Keratinocyte (primary cell): Measurements from ENCODE around the gene TOX2.

Experiments used
- EZH2 ChIP-seq: IDR thresholded peaks from one replicate; pipeline ENCODE4 v1.6.1; 2012; ENCODE audit warnings: inconsistent platforms, mild to moderate bottlenecking, low read length, moderate library complexity
- TF ChIP-seq, protein P1 (sequence below), 3 experiments: IDR thresholded peaks in 1 of 3; conservative IDR thresholded peaks in 1 of 3; optimal IDR thresholded peaks in 1 of 3; 2 replicates in 2 of 3; 3 replicates in 1 of 3; pipeline versions ENCODE3 to v1.5.1; 2011; ENCODE audit warnings: low read length in 3 of 3, mild to moderate bottlenecking in 3 of 3, moderate library complexity in 2 of 3, control low read depth in 1 of 3, inconsistent platforms in 1 of 3; ENCODE audit not compliant: insufficient read depth in 2 of 3; ENCODE audit errors: extremely low read depth in 1 of 3

GRCh38 chr20:43917380-43917779, 2.7 kb downstream of the TOX2 start:
- TF ChIP-seq, protein P1, sequence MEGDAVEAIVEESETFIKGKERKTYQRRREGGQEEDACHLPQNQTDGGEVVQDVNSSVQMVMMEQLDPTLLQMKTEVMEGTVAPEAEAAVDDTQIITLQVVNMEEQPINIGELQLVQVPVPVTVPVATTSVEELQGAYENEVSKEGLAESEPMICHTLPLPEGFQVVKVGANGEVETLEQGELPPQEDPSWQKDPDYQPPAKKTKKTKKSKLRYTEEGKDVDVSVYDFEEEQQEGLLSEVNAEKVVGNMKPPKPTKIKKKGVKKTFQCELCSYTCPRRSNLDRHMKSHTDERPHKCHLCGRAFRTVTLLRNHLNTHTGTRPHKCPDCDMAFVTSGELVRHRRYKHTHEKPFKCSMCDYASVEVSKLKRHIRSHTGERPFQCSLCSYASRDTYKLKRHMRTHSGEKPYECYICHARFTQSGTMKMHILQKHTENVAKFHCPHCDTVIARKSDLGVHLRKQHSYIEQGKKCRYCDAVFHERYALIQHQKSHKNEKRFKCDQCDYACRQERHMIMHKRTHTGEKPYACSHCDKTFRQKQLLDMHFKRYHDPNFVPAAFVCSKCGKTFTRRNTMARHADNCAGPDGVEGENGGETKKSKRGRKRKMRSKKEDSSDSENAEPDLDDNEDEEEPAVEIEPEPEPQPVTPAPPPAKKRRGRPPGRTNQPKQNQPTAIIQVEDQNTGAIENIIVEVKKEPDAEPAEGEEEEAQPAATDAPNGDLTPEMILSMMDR (optimal IDR thresholded peaks at IDR 0.05 in 1 of 3, IDR thresholded peaks at IDR 0.05 in 1 of 3, conservative IDR thresholded peaks at IDR 0.05 in 1 of 3; ENCODE audit: extremely low read depth in 1 of 3, insufficient read depth in 2 of 3, low read length in 3 of 3): no peak
- no peak for TF ChIP-seq EZH2
